ENCODE measurements around the gene GBA3. TPM values are rescaled to one million over a fixed set of nuclear protein-coding genes. Genes with fewer than 3 reads are reported as not detected.

The GBA3 gene
- total and polyA plus RNA-seq, 8 donors, result 0.12 to 0.92 (median 0.26) TPM; not detected in 2

GRCh38 chr4:22670956-22671355 is 21.8 kb upstream of the GBA3 start:
- H3K27me3 ChIP-seq, result no peaks in the 10 kb centered on the region
- TF ChIP-seq, protein P1, sequence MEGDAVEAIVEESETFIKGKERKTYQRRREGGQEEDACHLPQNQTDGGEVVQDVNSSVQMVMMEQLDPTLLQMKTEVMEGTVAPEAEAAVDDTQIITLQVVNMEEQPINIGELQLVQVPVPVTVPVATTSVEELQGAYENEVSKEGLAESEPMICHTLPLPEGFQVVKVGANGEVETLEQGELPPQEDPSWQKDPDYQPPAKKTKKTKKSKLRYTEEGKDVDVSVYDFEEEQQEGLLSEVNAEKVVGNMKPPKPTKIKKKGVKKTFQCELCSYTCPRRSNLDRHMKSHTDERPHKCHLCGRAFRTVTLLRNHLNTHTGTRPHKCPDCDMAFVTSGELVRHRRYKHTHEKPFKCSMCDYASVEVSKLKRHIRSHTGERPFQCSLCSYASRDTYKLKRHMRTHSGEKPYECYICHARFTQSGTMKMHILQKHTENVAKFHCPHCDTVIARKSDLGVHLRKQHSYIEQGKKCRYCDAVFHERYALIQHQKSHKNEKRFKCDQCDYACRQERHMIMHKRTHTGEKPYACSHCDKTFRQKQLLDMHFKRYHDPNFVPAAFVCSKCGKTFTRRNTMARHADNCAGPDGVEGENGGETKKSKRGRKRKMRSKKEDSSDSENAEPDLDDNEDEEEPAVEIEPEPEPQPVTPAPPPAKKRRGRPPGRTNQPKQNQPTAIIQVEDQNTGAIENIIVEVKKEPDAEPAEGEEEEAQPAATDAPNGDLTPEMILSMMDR (IDR thresholded peaks at IDR 0.05), result no peak
- H3K4me3 ChIP-seq, result no peak overlapping the region
- H3K36me3 ChIP-seq, result no peaks in the 10 kb centered on the region
- no peak for ATAC-seq
- WGBS, 2 donors, result 43 to 85% methylated on average over 1 of the region's 1 CpG
- H3K9me3 ChIP-seq, result no peaks in the 10 kb centered on the region
- no peak overlapping the region for H3K27ac ChIP-seq
- DNase-seq, result no peak
- FAIRE-seq, result no peak
- H3K4me1 ChIP-seq, result peaks cover 0 to 3% (median 0%) of the 10 kb centered on the region in 3 donors
- intact Hi-C loops (cut with DNase I), result no loop called here

- FAIRE-seq (no peak), DNase-seq (no peak), ATAC-seq (no peak)
- Histone ChIP-seq H3K4me1 (peaks cover 0 to 3% (median 0%) of the 10 kb centered on the region in 3 donors), H3K4me3 (no peak overlapping the region), H3K27ac (no peak overlapping the region), H3K36me3 (no peaks in the 10 kb centered on the region), H3K9me3 (no peaks in the 10 kb centered on the region), H3K27me3 (no peaks in the 10 kb centered on the region)
- intact Hi-C loops (cut with DNase I), result no loop called here
- TF ChIP-seq, protein P1 (IDR thresholded peaks at IDR 0.05), result no peak
- 81 to 85% methylated on average over 1 of the region's 1 CpG for WGBS, 2 donors
Measured at GRCh38 chr4:22672519-22672918, 20.2 kb upstream of the GBA3 start.

DNA sequence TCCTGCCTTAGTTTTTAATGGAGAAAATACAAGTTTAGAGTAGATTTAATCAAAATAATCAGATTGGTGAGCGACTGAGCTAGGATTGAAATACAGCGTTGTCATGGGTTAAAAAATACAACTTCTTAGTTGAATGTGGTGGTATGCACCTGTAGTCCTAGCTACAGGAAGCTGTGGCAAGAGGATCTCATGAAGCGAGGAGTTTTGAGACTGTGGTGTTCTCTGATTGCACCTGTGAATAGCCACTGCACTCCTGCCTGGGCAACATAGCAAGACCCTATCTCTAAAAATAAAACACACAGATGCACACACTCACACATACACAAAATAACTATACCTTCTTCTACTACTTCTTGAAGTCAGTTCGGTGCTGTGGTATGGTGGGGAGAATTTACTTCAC is 19.8 kb upstream of the GBA3 start:
- ATAC-seq (no peak), FAIRE-seq (no peak), DNase-seq (no peak)
- TF ChIP-seq, protein P1 (IDR thresholded peaks at IDR 0.05), result no peak
- Histone ChIP-seq H3K4me3 (no peak overlapping the region), H3K4me1 (peaks cover 0 to 3% (median 0%) of the 10 kb centered on the region in 3 donors), H3K27me3 (no peaks in the 10 kb centered on the region), H3K27ac (no peak overlapping the region), H3K36me3 (no peaks in the 10 kb centered on the region), H3K9me3 (no peaks in the 10 kb centered on the region)
- intact Hi-C loops (cut with DNase I), result no loop called here
- 79 to 86% methylated on average over 4 of the region's 4 CpGs for WGBS, 2 donors

- DNase-seq, result no peak
- TF ChIP-seq, protein P1 (IDR thresholded peaks at IDR 0.05), result no peak
- no peak for FAIRE-seq
- no peaks in the 10 kb centered on the region for H3K27me3 ChIP-seq
- no peak overlapping the region for H3K27ac ChIP-seq
- intact Hi-C loops (cut with DNase I), result no loop called here
- H3K9me3 ChIP-seq, result no peaks in the 10 kb centered on the region
- no peak for ATAC-seq
- no peak overlapping the region for H3K4me3 ChIP-seq
- no peaks in the 10 kb centered on the region for H3K36me3 ChIP-seq
- 91 to 97% methylated on average over 1 of the region's 1 CpG for WGBS, 2 donors
- no peaks in the 10 kb centered on the region for H3K4me1 ChIP-seq
Measured at GRCh38 chr4:22674700-22675099, 18.0 kb upstream of the GBA3 start.

- TF ChIP-seq, protein P1 (IDR thresholded peaks at IDR 0.05), result no peak
- intact Hi-C loops (cut with DNase I), result no loop called here
- DNase-seq, result no peak
- no peaks in the 10 kb centered on the region for H3K9me3 ChIP-seq
- H3K36me3 ChIP-seq, result no peaks in the 10 kb centered on the region
- H3K27ac ChIP-seq, result no peak overlapping the region
- no peaks in the 10 kb centered on the region for H3K27me3 ChIP-seq
- H3K4me3 ChIP-seq, result no peak overlapping the region
- no peaks in the 10 kb centered on the region for H3K4me1 ChIP-seq
- no peak for ATAC-seq
- 89 to 93% methylated on average over 1 of the region's 1 CpG for WGBS, 2 donors
- no peak for FAIRE-seq
Measured at GRCh38 chr4:22676063-22676462, 16.7 kb upstream of the GBA3 start.

All from pancreas (tissue), 10 donors.